ENCODE results near the gene PTPRG.

DNA sequence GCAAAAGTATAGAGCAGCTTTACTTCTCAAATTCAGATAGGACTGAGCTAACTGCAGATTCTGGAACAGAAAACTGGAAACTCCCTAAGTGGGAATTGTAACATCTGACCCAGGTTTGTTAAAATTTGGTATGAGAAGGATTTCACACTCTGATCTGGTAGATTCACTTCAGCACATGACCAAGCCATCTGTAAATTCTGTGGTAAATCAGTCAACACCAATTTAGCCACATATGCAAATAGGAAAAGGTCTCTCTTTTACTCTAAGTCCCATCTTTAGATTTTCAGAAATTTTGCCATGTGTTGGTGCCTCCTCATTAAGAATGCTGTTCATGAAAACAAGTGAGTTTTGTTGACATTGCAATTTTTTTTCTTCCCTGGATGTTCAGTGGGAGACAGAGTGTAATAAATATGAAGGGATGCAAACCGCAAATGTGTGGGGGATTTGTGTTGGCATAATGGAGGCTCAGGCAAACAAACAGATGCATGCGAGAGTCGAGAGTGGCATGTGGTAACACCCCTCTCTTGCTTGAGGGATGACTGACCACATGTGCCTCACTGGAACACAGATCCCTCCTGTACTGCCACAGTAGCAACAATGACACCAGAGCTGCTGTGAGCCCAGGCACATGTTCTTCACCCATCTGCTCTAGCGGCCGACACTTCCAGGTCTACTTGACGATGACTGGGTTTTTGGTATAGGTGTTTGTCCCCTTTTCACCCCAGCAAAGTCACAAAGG lies 665.4 kb downstream of the PTPRG start:
- TF ChIP-seq POLR2A (IDR thresholded peaks at IDR 0.05) (no peak), EP300 (IDR thresholded peaks at IDR 0.05) (no peak), POLR2AphosphoS5 (IDR thresholded peaks at IDR 0.05) (no peak)
- TF ChIP-seq, protein P1, sequence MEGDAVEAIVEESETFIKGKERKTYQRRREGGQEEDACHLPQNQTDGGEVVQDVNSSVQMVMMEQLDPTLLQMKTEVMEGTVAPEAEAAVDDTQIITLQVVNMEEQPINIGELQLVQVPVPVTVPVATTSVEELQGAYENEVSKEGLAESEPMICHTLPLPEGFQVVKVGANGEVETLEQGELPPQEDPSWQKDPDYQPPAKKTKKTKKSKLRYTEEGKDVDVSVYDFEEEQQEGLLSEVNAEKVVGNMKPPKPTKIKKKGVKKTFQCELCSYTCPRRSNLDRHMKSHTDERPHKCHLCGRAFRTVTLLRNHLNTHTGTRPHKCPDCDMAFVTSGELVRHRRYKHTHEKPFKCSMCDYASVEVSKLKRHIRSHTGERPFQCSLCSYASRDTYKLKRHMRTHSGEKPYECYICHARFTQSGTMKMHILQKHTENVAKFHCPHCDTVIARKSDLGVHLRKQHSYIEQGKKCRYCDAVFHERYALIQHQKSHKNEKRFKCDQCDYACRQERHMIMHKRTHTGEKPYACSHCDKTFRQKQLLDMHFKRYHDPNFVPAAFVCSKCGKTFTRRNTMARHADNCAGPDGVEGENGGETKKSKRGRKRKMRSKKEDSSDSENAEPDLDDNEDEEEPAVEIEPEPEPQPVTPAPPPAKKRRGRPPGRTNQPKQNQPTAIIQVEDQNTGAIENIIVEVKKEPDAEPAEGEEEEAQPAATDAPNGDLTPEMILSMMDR (IDR thresholded peaks at IDR 0.05): no peak
